ENCODE measurements around the gene CDH12. TPM values are rescaled to one million over a fixed set of nuclear protein-coding genes. Genes with fewer than 3 reads are reported as not detected.
A peak's percentile ranks its signal among the peaks of the same experiment; 100 is the strongest.
"Not testable (repeated sequence)": the region's sequence is repeated elsewhere in the genome, so short reads cannot be mapped to it uniquely, and the experiment has no call there.

CDH12 gene
- total RNA-seq, 1 experiment from 2014 or later: 0.98 TPM

- not testable (repeated sequence) for DNase-seq (ENCODE audit: low read depth)
Measured at GRCh38 chr5:22774214-22774613, 78.9 kb downstream of the CDH12 start.

- DNase-seq (ENCODE audit: low read depth): no peak
Measured at GRCh38 chr5:22764736-22765135, 88.4 kb downstream of the CDH12 start.

GRCh38 chr5:22757776-22758175 lies 95.4 kb downstream of the CDH12 start:
- DNase-seq (ENCODE audit: low read depth): no peak

GRCh38 chr5:22754155-22754554 lies 99.0 kb downstream of the CDH12 start:
- DNase-seq (ENCODE audit: low read depth): no peak

GRCh38 chr5:22751536-22751935 lies 101.6 kb downstream of the CDH12 start:
- no peak for DNase-seq (ENCODE audit: low read depth)

GRCh38 chr5:22736443-22737003 lies 116.6 kb downstream of the CDH12 start:
- DNase-seq (ENCODE audit: low read depth): no peak

- DNase-seq (ENCODE audit: low read depth): no peak
Measured at GRCh38 chr5:22734907-22735306, 118.2 kb downstream of the CDH12 start.

- no peak for DNase-seq (ENCODE audit: low read depth)
Measured at GRCh38 chr5:22728610-22729009, 124.5 kb downstream of the CDH12 start.

GRCh38 chr5:22722491-22722890 lies 130.7 kb downstream of the CDH12 start:
- no peak for DNase-seq (ENCODE audit: low read depth)

GRCh38 chr5:22722056-22722455 lies 131.1 kb downstream of the CDH12 start:
- DNase-seq (ENCODE audit: low read depth): no peak

GRCh38 chr5:22719842-22720241 lies 133.3 kb downstream of the CDH12 start:
- DNase-seq (ENCODE audit: low read depth): no peak

- no peak for DNase-seq (ENCODE audit: low read depth)
Measured at GRCh38 chr5:22710660-22711059, 142.5 kb downstream of the CDH12 start.

GRCh38 chr5:22709743-22710142 lies 143.4 kb downstream of the CDH12 start:
- DNase-seq (ENCODE audit: low read depth): no peak

GRCh38 chr5:22708770-22709328 lies 144.3 kb downstream of the CDH12 start:
- no peak for DNase-seq (ENCODE audit: low read depth)

GRCh38 chr5:22706901-22707300 lies 146.2 kb downstream of the CDH12 start:
- DNase-seq (ENCODE audit: low read depth): no peak

GRCh38 chr5:22699319-22699718 lies 153.8 kb downstream of the CDH12 start:
- DNase-seq (ENCODE audit: low read depth): no peak

GRCh38 chr5:22693121-22693520 lies 160.0 kb downstream of the CDH12 start:
- no peak for DNase-seq (ENCODE audit: low read depth)

- no peak for DNase-seq (ENCODE audit: low read depth)
Measured at GRCh38 chr5:22683050-22683449, 170.1 kb downstream of the CDH12 start.

GRCh38 chr5:22678886-22679285 lies 174.3 kb downstream of the CDH12 start:
- no peak for DNase-seq (ENCODE audit: low read depth)

GRCh38 chr5:22673131-22673530 lies 180.0 kb downstream of the CDH12 start:
- no peak for DNase-seq (ENCODE audit: low read depth)

- peak; percentile 3 for DNase-seq (ENCODE audit: low read depth)
Measured at GRCh38 chr5:22669345-22669744, 183.8 kb downstream of the CDH12 start.

GRCh38 chr5:22665801-22666200 lies 187.3 kb downstream of the CDH12 start:
- no peak for DNase-seq (ENCODE audit: low read depth)

- DNase-seq (ENCODE audit: low read depth): no peak
Measured at GRCh38 chr5:22663134-22663533, 190.0 kb downstream of the CDH12 start.

- DNase-seq (ENCODE audit: low read depth): no peak
Measured at GRCh38 chr5:22662391-22662790, 190.8 kb downstream of the CDH12 start.
